Measurements from ENCODE around the gene YARS1. TPM values are rescaled to one million over a fixed set of nuclear protein-coding genes. Genes with fewer than 3 reads are reported as not detected.

Gene YARS1
- total and polyA plus RNA-seq, 2 donors (not counting 1 experiment from before 2014, with no cell fraction given), result 94.4 to 295 TPM

- Histone ChIP-seq H3K4me3 (replicated peaks in 1 of 4; ENCODE audit: control extremely low read depth in 1 of 4, insufficient read depth in 1 of 4, low read depth in 3 of 4, low read length in 4 of 4) (no peak overlapping the region), H3K27ac (ENCODE audit: insufficient read depth, low read length) (no peak overlapping the region), H3K4me1 (ENCODE audit: control insufficient read depth, extremely low read depth, insufficient read depth, low read length) (no peaks in the 10 kb centered on the region), H3K36me3 (ENCODE audit: control insufficient read depth, insufficient read depth, low read length) (peaks cover 1% of the 10 kb centered on the region), H3K9me3 (ENCODE audit: control insufficient read depth, insufficient read depth, low read depth, low read length) (no peaks in the 10 kb centered on the region), H3K79me2 (ENCODE audit: control insufficient read depth, insufficient read depth, low read length) (no peaks in the 10 kb centered on the region), H4K20me1 (ENCODE audit: control insufficient read depth, extremely low read depth, insufficient read depth, low read length) (no peaks in the 10 kb centered on the region), H3K4me2 (ENCODE audit: extremely low read depth, insufficient read depth, low read length) (no peak overlapping the region), H3K27me3 (ENCODE audit: control insufficient read depth, insufficient read depth, low read length) (no peaks in the 10 kb centered on the region), H2AFZ (ENCODE audit: low read length) (no peak overlapping the region), H3K9ac (ENCODE audit: insufficient read depth, low read length) (no peak overlapping the region)
- DNase-seq (ENCODE audit: low read depth in 2 of 2), result no peak
- TF ChIP-seq EZH2 (IDR thresholded peaks at IDR 0.05; ENCODE audit: low read length, missing control alignments), result no peak
- TF ChIP-seq, protein P1, sequence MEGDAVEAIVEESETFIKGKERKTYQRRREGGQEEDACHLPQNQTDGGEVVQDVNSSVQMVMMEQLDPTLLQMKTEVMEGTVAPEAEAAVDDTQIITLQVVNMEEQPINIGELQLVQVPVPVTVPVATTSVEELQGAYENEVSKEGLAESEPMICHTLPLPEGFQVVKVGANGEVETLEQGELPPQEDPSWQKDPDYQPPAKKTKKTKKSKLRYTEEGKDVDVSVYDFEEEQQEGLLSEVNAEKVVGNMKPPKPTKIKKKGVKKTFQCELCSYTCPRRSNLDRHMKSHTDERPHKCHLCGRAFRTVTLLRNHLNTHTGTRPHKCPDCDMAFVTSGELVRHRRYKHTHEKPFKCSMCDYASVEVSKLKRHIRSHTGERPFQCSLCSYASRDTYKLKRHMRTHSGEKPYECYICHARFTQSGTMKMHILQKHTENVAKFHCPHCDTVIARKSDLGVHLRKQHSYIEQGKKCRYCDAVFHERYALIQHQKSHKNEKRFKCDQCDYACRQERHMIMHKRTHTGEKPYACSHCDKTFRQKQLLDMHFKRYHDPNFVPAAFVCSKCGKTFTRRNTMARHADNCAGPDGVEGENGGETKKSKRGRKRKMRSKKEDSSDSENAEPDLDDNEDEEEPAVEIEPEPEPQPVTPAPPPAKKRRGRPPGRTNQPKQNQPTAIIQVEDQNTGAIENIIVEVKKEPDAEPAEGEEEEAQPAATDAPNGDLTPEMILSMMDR (conservative IDR thresholded peaks at IDR 0.05 in 1 of 2, IDR thresholded peaks at IDR 0.05 in 1 of 2; ENCODE audit: low read depth in 1 of 2, low read length in 2 of 2), result no peak
Measured at GRCh38 chr1:32858791-32859190, 41.6 kb upstream of the YARS1 start.

DNA sequence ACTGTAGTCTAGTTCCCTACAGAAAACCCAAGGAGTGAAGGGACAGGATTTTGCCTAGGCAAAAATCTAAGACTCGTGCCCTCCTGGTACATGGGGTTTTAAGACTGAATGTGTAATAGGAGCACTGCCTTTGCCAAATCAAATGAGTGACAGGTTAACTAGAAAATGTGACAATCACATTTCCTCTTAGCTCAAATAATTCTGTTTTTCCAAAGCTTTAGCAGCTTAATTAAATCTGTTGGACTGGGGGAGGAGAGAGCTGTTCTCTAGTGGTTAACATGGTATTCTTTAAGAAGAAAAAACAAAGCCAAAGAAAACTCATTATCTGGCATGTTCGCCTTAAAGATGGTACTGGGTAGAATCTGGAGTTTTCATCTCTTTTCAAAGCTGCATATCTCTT, 41.0 kb upstream of the YARS1 start:
- no peaks in the 10 kb centered on the region for H3K79me2 ChIP-seq (ENCODE audit: control insufficient read depth, insufficient read depth, low read length)
- no peak overlapping the region for H3K4me3 ChIP-seq (replicated peaks in 1 of 4; ENCODE audit: control extremely low read depth in 1 of 4, insufficient read depth in 1 of 4, low read depth in 3 of 4, low read length in 4 of 4)
- no peak overlapping the region for H2AFZ ChIP-seq (ENCODE audit: low read length)
- H3K9ac ChIP-seq (ENCODE audit: insufficient read depth, low read length), result no peak overlapping the region
- TF ChIP-seq, protein P1 (conservative IDR thresholded peaks at IDR 0.05 in 1 of 2, IDR thresholded peaks at IDR 0.05 in 1 of 2; ENCODE audit: low read depth in 1 of 2, low read length in 2 of 2), result no peak
- no peak for TF ChIP-seq EZH2 (IDR thresholded peaks at IDR 0.05; ENCODE audit: low read length, missing control alignments)
- no peak overlapping the region for H3K4me2 ChIP-seq (ENCODE audit: extremely low read depth, insufficient read depth, low read length)
- H4K20me1 ChIP-seq (ENCODE audit: control insufficient read depth, extremely low read depth, insufficient read depth, low read length), result no peaks in the 10 kb centered on the region
- H3K36me3 ChIP-seq (ENCODE audit: control insufficient read depth, insufficient read depth, low read length), result peaks cover 5% of the 10 kb centered on the region
- H3K4me1 ChIP-seq (ENCODE audit: control insufficient read depth, extremely low read depth, insufficient read depth, low read length), result no peaks in the 10 kb centered on the region
- no peaks in the 10 kb centered on the region for H3K27me3 ChIP-seq (ENCODE audit: control insufficient read depth, insufficient read depth, low read length)
- H3K9me3 ChIP-seq (ENCODE audit: control insufficient read depth, insufficient read depth, low read depth, low read length), result no peaks in the 10 kb centered on the region
- H3K27ac ChIP-seq (ENCODE audit: insufficient read depth, low read length), result no peak overlapping the region
- DNase-seq (ENCODE audit: low read depth in 2 of 2), result no peak

DNA sequence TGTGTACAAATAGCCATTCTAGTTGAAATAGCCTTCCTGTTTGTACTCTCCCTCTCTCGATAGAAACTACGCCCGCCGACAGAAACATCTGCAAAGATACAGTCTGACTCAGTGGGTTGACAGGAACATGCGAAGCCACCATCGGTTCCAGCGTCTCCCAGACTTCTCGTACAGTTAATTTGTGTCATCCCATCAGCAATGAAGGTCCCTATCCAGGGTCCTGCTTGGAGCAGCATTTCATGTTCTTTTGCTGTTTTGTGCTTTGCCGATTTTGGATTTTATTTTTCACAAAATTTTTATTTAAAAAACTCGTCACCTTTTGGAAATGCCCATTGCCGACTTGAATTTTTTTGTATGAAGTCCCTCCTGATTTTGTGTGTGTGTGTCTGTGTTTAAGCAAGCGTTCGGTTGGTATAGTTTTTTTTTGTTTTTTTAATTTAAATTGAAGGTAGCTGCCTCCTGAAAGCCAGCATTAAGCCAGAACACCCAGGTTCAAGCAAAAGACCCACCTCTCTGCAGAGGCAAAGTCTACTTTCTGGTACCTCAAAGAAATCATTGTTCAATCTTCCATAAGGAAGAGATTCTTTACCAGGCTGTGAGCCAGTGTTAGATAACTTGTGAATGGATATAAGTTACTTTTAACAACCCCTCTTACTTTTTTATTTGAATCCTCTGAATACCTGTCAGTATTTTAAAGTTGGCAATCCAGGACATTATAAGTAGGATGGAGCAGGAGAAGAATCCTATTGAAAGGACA, 38.9 kb upstream of the YARS1 start:
- H3K27me3 ChIP-seq (ENCODE audit: control insufficient read depth, insufficient read depth, low read length), result no peaks in the 10 kb centered on the region
- no peak overlapping the region for H3K4me2 ChIP-seq (ENCODE audit: extremely low read depth, insufficient read depth, low read length)
- no peaks in the 10 kb centered on the region for H4K20me1 ChIP-seq (ENCODE audit: control insufficient read depth, extremely low read depth, insufficient read depth, low read length)
- H3K27ac ChIP-seq (ENCODE audit: insufficient read depth, low read length), result no peak overlapping the region
- TF ChIP-seq, protein P1 (conservative IDR thresholded peaks at IDR 0.05 in 1 of 2, IDR thresholded peaks at IDR 0.05 in 1 of 2; ENCODE audit: low read depth in 1 of 2, low read length in 2 of 2), result no peak
- TF ChIP-seq EZH2 (IDR thresholded peaks at IDR 0.05; ENCODE audit: low read length, missing control alignments), result no peak
- H3K79me2 ChIP-seq (ENCODE audit: control insufficient read depth, insufficient read depth, low read length), result no peaks in the 10 kb centered on the region
- H3K9ac ChIP-seq (ENCODE audit: insufficient read depth, low read length), result no peak overlapping the region
- no peaks in the 10 kb centered on the region for H3K4me1 ChIP-seq (ENCODE audit: control insufficient read depth, extremely low read depth, insufficient read depth, low read length)
- no peak overlapping the region for H3K4me3 ChIP-seq (replicated peaks in 1 of 4; ENCODE audit: control extremely low read depth in 1 of 4, insufficient read depth in 1 of 4, low read depth in 3 of 4, low read length in 4 of 4)
- H2AFZ ChIP-seq (ENCODE audit: low read length), result no peak overlapping the region
- no peak for DNase-seq (ENCODE audit: low read depth in 2 of 2)
- no peaks in the 10 kb centered on the region for H3K9me3 ChIP-seq (ENCODE audit: control insufficient read depth, insufficient read depth, low read depth, low read length)
- H3K36me3 ChIP-seq (ENCODE audit: control insufficient read depth, insufficient read depth, low read length), result peaks cover 5% of the 10 kb centered on the region

Data from fibroblast of lung (primary cell).